WTC11 (cell line): ENCODE data around the gene ADCK2.
A peak's percentile ranks its signal among the peaks of the same experiment; 100 is the strongest.

Source experiments
- AFF4 ChIP-seq: sonication (generic); formaldehyde crosslinking; IDR thresholded peaks from 2 replicates; pipeline ENCODE4 v1.8.1; 2023; ENCODE audit warnings: mild to moderate bottlenecking, missing genetic modification reagents, borderline replicate concordance
- CBFB ChIP-seq: sonication (generic); formaldehyde crosslinking; IDR thresholded peaks from 2 replicates; pipeline ENCODE4 v1.8.1; 2022; ENCODE audit warnings: mild to moderate bottlenecking, low read depth, missing genetic modification reagents
- CREM ChIP-seq: sonication (generic); formaldehyde crosslinking; IDR thresholded peaks from 2 replicates; pipeline ENCODE4 v1.8.1; 2022; ENCODE audit warnings: mild to moderate bottlenecking, missing genetic modification reagents, moderate library complexity
- ESRRA ChIP-seq: sonication (generic); formaldehyde crosslinking; IDR thresholded peaks from 2 replicates; pipeline ENCODE4 v1.8.1; 2022; ENCODE audit warnings: mild to moderate bottlenecking, missing genetic modification reagents, borderline replicate concordance
- IRF2 ChIP-seq: sonication (generic); formaldehyde crosslinking; IDR thresholded peaks from 2 replicates; pipeline ENCODE4 v1.8.0; 2022; ENCODE audit warnings: low read depth, missing genetic modification reagents, borderline replicate concordance
- USF2 ChIP-seq: sonication (generic); formaldehyde crosslinking; IDR thresholded peaks from 2 replicates; pipeline ENCODE4 v1.8.1; 2023; ENCODE audit warnings: mild to moderate bottlenecking, missing genetic modification reagents, moderate library complexity
- ZNF263 ChIP-seq: sonication (generic); formaldehyde crosslinking; IDR thresholded peaks from 2 replicates; pipeline ENCODE4 v1.8.1; 2022; ENCODE audit warnings: low read depth, mild to moderate bottlenecking, moderate library complexity, missing genetic modification reagents
- ZNF532 ChIP-seq: fragments of 250-450 bp; sonication (Bioruptor Pico); IDR thresholded peaks from 2 replicates; pipeline ENCODE4 v1.9.0; 2021; ENCODE audit warnings: mild to moderate bottlenecking, borderline replicate concordance
- TF ChIP-seq, protein P1 (sequence below): fragments of 200-600 bp; IDR thresholded peaks from 2 replicates; pipeline ENCODE4 v1.8.0; 2022; ENCODE audit warnings: antibody characterized with exemption
- TF ChIP-seq, protein P2 (sequence below): fragments of 250-450 bp; sonication (Bioruptor Pico); IDR thresholded peaks from 2 replicates; pipeline ENCODE4 v1.9.0; 2021; ENCODE audit warnings: mild to moderate bottlenecking
- TF ChIP-seq, protein P3 (sequence below): sonication (generic); formaldehyde crosslinking; IDR thresholded peaks from 2 replicates; pipeline ENCODE4 v1.8.0; 2022; ENCODE audit warnings: mild to moderate bottlenecking, missing genetic modification reagents

DNA sequence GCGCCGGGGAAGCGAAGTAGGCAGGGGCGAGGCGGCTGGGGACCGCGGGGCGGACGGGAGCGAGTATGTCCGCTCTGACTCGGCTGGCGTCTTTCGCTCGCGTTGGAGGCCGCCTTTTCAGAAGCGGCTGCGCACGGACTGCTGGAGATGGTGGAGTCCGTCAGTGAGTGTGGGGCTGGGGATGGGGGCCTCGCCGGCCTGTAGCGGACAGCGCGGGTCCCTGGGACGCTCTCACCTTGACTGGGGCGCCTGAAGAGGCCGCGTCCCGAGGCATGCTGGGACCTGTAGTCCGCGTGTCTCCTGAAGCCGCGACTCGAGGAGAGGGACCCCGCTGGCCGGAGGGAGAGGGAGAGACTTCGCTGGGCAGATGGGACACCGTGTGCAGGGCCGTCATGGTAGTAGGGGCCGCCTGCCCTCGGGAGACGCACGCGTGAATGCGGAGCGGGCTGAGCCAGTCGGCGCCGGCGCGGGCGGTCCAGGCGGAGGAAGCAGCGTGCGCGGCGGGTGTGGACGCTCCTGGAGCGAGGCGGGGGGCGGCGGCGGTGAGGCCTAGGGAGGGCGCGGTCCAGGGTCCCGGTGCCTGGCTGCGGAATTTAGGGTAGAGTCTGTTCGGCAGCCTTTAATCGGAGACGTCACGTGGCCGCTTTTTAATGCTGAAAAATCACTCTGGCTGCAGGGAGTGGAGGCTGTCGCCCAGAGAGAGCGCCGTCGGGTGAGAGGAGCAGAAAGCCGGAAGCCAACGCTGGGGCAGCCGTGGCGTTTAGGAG is 24.1 kb downstream of the ADCK2 start, which contains the start of gene NDUFB2:
- TF ChIP-seq, protein P1, sequence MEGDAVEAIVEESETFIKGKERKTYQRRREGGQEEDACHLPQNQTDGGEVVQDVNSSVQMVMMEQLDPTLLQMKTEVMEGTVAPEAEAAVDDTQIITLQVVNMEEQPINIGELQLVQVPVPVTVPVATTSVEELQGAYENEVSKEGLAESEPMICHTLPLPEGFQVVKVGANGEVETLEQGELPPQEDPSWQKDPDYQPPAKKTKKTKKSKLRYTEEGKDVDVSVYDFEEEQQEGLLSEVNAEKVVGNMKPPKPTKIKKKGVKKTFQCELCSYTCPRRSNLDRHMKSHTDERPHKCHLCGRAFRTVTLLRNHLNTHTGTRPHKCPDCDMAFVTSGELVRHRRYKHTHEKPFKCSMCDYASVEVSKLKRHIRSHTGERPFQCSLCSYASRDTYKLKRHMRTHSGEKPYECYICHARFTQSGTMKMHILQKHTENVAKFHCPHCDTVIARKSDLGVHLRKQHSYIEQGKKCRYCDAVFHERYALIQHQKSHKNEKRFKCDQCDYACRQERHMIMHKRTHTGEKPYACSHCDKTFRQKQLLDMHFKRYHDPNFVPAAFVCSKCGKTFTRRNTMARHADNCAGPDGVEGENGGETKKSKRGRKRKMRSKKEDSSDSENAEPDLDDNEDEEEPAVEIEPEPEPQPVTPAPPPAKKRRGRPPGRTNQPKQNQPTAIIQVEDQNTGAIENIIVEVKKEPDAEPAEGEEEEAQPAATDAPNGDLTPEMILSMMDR, result no peak
- TF ChIP-seq, protein P2, sequence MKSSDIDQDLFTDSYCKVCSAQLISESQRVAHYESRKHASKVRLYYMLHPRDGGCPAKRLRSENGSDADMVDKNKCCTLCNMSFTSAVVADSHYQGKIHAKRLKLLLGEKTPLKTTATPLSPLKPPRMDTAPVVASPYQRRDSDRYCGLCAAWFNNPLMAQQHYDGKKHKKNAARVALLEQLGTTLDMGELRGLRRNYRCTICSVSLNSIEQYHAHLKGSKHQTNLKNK, result no peak
- TF ChIP-seq ZNF263 (no peak), ESRRA (peak; percentile 78), ZNF532 (CRISPR knock-in tag) (no peak; the same call in 1 of the 2 replicates), IRF2 (CRISPR knock-in tag) (peak; percentile 57; the same call in 1 of the 2 replicates), USF2 (no peak; the same call in 1 of the 2 replicates), AFF4 (no peak), CREM (peak; percentile 93), CBFB (CRISPR knock-in tag) (no peak)
- TF ChIP-seq, protein P3, sequence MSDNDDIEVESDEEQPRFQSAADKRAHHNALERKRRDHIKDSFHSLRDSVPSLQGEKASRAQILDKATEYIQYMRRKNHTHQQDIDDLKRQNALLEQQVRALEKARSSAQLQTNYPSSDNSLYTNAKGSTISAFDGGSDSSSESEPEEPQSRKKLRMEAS, result peak; percentile 89
